SIG-M5 treated with dmso at 0.1 percent for 504 hours (cell line): ENCODE data around the gene RPS15.
"Not testable (repeated sequence)": the region's sequence is repeated elsewhere in the genome, so short reads cannot be mapped to it uniquely, and the experiment has no call there.

Experiments
- DNase-seq: peaks from one replicate; lab custom pipeline; 2025; ENCODE audit not compliant: unreplicated experiment; lab: John Stamatoyannopoulos, UW

RPS15 gene

DNA sequence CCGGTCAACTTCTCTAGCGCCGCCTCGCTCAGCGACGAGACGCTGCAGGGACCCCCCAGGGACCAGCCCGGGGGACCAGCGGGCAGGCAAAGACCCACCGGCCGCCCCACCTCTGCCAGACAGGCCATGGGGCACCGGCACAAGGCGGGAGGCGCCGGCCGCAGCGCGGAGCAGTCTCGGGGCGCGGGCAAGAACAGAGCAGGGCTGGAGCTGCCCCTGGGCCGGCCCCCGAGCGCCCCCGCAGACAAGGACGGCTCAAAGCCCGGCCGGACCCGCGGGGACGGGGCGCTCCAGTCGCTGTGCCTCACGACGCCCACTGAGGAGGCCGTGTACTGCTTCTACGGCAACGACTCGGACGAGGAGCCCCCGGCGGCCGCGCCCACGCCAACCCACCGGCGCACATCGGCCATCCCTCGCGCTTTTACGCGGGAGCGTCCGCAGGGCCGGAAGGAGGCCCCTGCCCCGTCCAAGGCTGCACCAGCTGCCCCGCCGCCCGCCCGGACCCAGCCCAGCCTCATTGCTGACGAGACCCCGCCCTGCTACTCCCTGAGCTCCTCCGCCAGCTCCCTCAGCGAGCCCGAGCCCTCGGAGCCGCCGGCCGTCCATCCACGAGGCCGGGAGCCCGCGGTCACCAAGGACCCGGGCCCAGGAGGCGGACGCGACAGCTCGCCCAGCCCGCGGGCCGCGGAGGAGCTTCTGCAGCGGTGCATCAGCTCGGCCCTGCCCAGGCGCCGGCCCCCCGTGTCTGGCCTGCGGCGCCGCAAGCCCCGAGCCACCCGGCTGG is 29.5 kb downstream of the RPS15 start:
- no peak for DNase-seq

DNA sequence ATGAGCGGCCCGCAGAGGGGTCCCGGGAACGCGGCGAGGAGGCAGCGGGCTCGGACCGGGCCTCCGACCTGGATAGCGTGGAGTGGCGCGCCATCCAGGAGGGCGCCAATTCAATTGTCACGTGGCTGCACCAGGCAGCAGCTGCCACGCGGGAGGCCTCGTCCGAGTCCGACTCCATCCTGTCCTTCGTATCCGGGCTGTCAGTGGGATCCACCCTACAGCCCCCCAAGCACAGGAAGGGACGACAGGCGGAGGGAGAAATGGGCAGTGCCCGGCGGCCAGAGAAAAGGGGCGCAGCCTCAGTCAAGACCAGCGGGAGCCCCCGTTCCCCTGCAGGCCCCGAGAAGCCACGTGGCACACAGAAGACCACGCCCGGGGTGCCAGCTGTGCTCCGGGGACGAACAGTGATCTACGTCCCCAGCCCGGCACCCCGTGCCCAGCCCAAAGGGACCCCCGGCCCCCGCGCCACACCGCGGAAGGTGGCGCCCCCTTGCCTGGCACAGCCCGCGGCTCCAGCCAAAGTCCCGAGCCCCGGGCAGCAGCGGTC is 30.2 kb downstream of the RPS15 start:
- no peak for DNase-seq

DNA sequence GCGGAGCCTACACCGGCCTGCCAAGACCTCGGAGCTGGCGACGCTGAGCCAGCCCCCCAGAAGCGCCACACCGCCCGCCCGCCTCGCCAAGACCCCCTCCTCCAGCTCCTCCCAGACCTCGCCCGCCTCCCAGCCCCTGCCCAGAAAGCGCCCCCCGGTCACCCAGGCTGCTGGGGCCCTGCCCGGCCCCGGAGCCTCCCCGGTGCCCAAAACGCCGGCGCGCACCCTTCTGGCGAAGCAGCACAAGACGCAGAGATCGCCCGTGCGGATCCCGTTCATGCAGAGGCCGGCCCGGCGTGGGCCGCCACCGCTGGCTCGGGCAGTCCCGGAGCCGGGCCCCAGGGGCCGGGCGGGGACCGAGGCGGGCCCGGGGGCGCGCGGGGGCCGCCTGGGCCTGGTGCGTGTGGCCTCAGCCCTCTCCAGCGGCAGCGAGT is 30.6 kb downstream of the RPS15 start:
- no peak for DNase-seq

DNA sequence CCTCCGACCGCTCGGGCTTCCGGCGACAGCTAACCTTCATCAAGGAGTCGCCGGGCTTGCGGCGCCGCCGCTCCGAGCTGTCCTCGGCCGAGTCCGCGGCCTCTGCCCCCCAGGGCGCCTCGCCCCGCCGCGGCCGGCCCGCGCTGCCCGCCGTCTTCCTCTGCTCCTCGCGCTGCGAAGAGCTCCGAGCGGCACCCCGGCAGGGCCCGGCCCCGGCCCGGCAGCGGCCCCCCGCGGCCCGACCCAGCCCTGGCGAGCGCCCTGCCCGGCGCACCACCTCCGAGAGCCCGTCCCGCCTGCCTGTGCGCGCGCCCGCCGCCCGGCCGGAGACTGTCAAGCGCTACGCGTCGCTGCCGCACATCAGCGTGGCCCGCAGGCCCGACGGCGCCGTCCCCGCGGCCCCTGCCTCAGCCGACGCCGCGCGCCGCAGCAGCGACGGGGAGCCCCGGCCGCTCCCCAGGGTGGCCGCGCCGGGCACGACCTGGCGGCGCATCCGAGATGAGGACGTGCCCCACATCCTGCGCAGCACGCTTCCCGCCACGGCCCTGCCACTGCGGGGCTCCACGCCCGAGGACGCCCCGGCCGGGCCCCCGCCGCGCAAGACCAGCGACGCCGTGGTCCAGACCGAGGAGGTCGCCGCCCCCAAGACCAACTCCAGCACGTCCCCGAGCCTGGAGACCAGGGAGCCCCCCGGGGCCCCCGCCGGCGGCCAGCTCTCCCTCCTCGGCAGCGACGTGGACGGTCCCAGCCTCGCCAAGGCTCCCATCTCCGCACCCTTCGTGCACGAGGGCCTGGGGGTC is 31.3 kb downstream of the RPS15 start:
- DNase-seq, result no peak

DNA sequence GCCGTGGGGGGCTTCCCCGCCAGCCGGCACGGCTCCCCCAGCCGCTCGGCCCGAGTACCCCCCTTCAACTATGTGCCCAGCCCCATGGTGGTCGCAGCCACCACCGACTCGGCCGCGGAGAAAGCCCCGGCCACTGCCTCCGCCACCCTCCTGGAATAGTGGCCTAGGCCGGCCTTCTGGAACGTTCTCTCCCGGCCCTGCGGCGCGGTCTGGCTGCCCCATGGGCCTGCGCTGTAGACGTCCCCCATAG is 31.8 kb downstream of the RPS15 start:
- no peak for DNase-seq

DNA sequence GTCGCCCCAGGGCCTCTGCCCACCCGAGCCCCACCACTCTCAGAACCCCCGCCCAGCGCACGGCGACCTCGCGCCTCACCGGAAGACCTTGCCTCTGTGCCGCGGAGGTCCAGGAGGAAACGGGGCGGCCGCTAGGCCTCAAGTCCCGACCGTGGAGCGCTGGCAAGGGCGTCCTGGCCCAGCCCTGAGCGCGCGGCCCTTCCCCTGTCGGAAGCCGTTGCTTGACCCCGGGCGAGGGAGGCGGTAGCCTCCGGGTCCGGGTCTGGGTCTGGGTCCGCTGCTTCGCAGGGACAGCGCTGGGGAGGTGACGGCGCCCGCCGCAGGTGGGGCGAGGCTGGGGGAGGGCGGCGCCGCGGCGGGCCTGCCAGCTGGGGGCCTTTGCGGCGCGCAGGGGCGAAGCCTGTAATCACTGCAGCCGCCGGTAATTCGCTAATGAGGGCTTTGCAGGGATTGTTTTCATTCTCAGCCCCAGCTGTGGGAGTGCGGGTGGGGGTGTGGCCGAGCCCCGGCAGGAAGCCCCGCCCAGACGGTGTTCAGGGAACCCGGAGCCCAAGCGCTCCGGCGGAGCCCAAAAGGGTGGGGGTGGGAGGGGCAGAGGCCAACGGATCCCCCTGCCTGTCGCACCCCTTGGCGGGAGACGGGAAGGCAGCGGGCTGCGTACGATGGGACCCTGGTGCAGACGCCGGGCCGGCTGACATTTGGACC is 32.3 kb downstream of the RPS15 start:
- peak; percentile 39 for DNase-seq

DNA sequence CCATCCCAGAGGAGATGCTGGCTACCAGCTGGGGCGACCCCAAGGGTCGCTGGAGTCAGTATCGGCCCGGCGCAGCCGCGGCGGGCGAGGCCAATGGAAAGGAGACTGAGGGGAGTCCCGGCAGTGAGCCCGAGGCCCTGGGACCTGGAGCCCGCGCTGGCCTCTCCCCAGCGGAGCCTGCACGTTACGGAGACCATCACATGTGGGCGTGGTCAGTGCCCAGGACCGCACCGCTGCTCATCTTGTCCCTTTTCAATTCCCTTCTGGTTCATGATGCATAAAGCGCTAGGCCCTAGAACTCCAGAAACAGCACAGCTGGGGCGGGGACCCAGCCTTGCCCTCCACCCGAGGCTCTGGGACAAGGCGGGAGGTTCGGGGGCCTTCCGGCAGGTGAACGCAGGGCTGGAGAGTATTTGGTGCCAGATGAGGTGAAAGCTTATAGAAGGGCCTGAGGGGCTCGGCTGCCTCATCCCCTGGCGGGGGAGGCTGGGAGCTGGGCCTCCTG is 32.9 kb downstream of the RPS15 start:
- DNase-seq, result no peak

DNA sequence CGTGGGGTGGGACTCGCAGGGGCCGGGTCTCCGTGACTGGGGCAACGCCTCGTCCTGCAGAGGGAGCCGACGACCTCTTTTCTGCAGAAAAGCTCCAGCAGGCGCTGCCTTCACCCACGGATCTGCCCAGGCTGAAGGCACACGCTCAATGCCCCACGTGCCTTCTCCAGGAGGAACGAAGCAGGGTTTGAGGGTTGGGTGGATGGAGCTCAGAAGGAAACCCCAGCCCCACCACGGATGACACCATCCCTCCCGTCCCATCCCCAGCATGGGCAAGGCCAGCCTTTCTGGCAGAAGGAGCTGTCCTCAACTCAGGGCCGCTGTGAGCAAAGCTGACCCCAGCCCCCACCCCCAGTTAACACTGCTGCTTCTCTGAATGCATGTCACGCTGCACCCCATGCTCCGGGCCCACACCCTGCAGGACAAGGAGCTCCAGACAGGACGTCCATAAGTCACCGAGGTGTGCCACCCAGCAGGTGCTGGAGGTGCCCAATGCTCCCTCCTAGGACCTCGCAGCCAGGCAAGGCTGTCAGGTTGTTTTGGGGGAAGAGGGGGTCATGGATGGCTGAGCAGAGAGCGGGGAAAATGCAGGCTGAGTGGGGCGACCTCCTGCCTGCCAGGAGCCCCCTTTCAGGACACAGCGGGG is 33.4 kb downstream of the RPS15 start:
- DNase-seq, result no peak

DNA sequence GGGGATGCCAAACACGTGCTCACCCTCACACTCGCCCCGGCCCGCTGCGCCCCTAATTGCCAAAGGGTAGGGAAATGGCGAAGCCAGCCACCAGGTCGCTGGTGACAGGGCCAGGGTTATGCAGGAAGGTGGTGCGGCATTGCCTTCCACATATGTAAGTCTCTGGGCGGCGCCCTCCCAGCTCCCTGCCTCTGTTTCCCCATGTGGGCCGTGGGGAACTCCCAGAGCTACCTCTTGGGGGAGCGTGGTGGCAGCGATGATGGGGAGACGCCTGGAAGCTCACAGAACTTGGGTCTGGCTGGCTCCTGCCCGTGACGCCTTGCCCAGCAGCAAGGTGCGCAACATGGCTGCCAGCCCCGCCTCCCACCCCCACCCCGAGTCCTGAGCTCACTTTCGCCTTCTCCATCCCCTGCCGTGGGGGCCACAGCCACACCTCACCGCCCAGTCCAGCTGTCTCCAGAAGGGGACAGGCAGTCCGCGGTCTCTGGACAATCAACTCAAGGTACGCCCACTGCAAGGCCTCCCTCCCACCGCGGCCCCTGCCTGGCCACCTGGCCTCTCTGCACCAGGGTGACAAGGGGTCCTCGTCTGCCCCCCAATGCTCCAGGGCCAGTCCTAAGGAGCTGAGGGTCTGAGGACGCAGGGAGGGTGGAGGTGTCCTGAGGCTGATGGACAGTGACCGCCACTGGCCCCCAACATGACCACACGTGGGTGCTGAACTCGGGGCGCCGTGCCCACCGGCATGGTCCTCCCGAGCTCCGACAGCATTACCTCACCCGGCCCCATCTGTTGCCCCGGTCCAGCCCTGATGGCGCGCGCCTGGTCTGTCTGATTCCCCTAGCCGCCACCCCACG is 34.3 kb downstream of the RPS15 start:
- no peak for DNase-seq

DNA sequence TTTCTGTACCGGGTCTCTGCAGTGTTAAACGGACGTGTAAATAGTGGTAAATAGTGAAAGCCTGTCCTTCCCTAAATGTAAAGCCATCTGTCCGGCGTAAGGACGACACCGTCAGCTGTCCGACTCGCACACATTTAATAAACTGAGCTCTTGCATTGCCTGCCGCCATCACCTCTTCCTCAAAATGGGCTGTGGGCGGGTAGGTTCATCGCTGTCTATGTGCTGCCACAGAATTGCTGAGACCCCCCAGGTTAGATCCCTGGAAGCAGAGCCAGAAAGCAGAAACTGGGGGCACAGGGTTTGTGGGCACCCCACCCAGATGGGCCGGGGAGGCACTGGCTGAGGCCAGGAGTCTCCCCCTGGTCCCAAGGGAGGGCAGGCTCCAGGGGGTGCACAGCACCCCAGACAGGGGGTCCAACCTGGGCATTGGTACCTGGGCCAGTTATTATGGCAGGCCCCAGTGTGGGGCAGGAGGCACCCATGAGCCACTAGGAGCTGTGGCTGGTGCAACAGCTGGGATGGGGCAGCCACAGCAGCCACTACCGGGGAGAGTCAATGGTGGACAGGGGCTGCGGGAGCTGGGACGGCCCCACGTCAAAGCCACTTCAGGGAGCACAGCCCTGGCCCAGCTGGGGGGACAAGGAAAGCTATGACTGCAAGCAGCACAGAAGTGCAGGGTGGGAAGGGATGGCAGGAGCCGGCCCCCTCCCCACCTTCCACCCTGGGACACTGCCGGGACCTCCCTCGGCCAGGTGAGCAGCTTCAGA is 35.1 kb downstream of the RPS15 start:
- no peak for DNase-seq

DNA sequence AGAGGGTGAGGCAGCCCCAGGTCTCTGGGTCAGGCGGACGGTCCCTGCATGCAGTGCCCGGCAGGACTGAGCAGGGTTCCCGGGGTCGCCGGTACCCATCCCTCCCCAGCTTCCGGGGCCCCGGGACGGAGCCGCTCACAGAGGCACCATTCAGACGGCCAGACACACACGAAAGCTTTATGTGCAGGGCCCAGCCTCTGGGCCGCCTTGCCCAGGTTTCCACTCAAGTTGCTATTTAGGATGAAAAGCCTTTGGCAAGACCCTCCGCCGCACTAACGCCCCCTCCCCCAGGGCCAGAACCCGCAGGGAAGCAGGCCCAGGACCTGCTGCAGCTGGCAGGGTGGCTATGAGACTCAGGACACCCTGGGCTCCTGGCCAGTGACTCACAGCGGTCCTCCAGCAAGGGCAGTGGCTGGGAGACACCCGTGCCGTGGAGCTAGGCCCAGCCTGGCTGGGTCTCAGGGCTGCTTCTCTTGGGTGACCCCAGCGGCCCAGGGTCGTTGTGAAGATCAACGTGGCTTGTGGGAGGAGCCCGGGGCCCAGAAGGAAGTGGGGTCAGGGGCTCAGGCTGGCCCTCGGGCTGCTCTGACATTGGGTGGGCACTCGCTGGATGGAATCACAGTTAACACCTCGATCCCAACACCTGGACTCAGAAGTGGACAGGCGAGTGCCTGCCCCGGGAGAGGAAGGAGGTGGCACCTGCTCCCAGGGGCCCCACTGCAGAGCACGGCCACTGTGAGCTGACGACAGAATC is 36.0 kb downstream of the RPS15 start:
- DNase-seq, result no peak

DNA sequence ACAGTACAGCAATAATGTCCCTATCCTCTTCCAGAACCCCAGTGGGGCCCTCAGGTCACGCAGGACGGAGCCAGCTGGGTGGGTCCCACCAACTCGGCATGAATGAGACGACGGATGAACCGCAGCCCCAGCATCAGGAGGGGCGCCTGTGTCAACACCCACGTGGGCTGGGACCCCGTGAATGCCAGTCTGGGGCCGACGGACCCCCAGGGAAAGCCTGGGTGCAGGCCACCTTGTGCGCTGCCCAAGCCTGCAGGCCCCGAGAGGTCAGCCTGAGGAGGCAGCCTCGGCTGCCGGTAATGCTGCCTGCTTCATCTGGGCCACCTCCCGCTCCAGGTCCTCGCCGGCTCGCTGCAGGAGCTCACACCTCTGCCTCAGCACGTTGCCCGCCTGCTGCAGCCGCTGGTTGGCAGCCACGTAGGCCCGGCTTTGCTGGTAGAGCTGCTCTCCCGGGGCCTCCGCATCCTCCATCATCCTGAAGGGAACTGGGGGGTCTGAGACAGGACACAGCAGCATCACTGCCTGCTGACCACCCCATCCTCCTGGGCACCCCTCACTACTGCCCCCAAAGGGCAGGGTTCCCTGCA is 36.7 kb downstream of the RPS15 start:
- DNase-seq, result no peak

DNA sequence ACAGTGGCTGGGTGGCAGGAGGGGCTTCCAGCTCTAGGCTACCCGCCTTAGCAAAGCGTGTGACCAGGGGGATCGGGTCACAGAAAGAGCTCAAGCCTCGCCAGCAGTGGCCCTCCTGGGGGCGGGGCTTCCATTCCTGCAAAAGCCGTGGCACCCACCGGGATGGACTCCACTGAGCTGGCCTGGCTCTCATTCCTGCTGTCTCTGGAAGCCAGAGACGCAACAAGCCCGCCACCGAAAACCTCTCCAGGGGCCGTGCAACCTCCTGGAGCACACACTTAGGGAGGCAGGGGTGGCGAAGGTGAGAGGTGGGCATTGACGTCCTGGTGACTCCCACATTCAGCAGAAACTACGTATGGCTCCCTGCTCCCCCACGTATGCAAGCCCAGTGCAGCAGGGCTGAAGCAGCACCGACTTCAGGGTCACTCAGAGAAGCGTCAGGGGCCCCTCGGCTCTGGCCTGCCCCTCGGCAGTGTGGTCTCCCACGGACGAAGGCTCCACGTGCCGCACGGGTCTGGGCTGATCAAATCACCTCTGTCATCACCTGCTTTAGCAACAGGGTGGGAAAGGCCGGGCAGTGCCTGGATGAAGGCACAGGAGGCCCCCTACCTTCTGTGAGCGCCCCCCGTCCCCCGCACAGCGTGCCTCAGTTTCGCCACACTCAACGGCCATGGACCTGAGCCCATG is 37.7 kb downstream of the RPS15 start:
- DNase-seq, result no peak

DNA sequence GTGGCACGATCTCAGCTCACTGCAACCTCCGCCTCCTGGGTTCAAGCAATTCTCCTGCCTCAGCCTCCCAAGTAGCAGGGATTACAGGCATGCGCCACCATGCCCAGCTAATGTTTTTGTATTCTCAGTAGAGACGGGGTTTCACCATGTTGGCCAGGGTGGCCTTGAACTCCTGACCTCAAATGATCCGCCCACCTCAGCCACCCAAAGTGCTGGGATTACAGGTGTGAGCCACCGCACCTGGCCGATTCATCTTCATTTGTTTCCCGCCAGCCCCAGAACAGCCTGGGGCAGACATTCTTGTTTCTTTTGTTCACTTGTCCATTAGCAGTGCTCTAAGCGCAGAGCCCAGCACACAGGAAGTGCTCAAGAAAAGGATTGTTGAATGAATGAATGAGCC is 38.9 kb downstream of the RPS15 start:
- DNase-seq, result not testable (repeated sequence)

DNA sequence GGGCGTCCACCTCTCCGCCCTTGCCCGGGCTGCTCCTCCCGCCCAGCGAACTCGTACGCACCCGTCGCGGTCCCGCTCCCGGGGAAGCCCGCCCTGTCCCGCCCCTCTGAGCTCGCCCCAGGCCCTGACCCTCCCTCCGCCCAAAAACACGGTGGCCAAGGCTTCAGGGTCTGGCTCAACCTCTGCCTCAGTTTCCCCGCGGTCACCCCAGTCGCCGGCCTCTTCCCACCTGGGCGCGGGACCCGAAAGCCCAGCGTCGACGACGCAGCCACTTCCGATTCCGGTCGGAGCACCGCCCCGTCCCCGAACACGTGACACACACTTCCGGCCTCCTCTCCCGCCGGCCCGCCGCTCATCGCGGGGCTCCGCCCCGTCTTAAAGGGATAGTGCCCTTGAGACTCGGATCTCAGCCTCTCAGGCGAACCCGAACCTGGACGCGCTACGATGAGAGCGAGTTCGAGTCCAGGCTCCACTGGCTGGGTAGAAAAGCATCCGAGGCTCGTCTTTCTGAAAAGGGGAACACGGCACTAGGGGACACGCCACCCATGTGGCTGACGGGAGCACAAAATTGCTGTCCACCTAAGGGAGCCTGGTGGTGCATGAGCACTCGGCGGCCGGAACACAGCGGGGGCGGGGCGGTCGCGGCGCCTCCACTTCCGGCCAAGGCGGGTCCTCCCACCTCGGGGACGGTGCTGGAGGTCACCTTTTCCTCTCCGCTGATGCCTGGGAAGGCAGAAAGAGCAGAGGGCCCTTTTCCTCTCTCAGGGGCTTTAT is 40.9 kb downstream of the RPS15 start, which contains the start of gene C19orf25:
TSS of gene C19orf25 (minus strand) at position 282 of the 774 bp plus-strand sequence. CDS start 312 bp downstream, outside the sequence.
- peak; percentile 89 for DNase-seq

DNA sequence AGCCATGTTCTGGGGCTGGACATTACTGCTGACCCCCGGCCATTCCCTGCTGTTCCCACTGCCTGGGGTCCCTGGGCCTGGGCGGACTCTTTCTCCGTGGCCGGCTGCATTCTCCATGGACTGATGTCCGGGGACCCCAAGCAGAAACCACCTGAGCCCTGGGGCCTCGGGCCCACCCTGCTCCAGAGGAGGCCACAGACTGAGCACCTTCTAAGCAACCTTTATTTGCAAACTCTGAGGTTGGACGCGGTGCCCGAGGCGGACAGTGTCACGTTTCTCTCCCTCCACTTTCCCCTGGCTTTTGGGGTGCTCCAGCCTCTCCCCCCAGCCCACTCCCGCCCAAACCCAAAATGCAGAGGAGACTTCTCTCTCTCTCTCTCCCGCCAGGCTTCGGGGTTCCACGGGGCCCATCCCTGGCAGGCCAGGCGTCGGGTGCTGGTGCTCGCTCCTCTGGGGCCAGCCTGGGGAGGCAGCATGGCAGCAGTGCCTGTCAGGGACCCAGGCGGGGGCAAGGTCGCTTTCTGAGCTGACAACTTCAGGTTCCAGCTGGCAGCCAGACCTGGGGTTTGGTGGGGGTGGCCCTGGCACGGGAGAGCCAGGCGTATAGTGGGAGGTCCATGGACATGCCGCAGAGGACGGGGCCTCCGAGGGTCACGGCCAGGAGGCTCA is 43.2 kb downstream of the RPS15 start:
- DNase-seq, result no peak
